ENCODE results near the gene WWTR1.
A peak's percentile ranks its signal among the peaks of the same experiment; 100 is the strongest.

WWTR1 gene

GRCh38 chr3:149490260-149490971, 167.4 kb downstream of the WWTR1 start:
- no peak for DNase-seq

GRCh38 chr3:149489060-149489690, 168.7 kb downstream of the WWTR1 start:
- peak; percentile 30 for DNase-seq

- peak; percentile 53 for DNase-seq
Measured at GRCh38 chr3:149487598-149488197, 170.1 kb downstream of the WWTR1 start.

GRCh38 chr3:149486726-149487125, 171.1 kb downstream of the WWTR1 start:
- no peak for DNase-seq

- no peak for DNase-seq
Measured at GRCh38 chr3:149481491-149481890, 176.3 kb downstream of the WWTR1 start.

- DNase-seq, result no peak
Measured at GRCh38 chr3:149481056-149481455, 176.8 kb downstream of the WWTR1 start.

- peak; percentile 85 for DNase-seq
Measured at GRCh38 chr3:149480326-149481017, 177.4 kb downstream of the WWTR1 start.

- DNase-seq, result peak; percentile 18
Measured at GRCh38 chr3:149479621-149480325, 178.1 kb downstream of the WWTR1 start.

- no peak for DNase-seq
Measured at GRCh38 chr3:149476225-149476624, 181.6 kb downstream of the WWTR1 start.

- no peak for DNase-seq
Measured at GRCh38 chr3:149475451-149476060, 182.3 kb downstream of the WWTR1 start.

- DNase-seq, result peak; percentile 4
Measured at GRCh38 chr3:149474250-149474817, 183.5 kb downstream of the WWTR1 start, which contains the start of gene TM4SF4. Gene TM4SF4 (plus strand): TSS chr3:149474697. CDS start chr3:149474878, 181 bp downstream.

- DNase-seq, result peak; percentile 68
Measured at GRCh38 chr3:149473357-149474249, 184.2 kb downstream of the WWTR1 start.

- DNase-seq, result peak; percentile 59
Measured at GRCh38 chr3:149472030-149472797, 185.6 kb downstream of the WWTR1 start.

GRCh38 chr3:149470381-149470780, 187.4 kb downstream of the WWTR1 start:
- no peak for DNase-seq

GRCh38 chr3:149468504-149469212, 189.2 kb downstream of the WWTR1 start:
- no peak for DNase-seq
